Stimulated activated CD8-positive, alpha-beta memory T cell treated with anti-CD3 and anti-CD28 coated beads, Interleukin-7, amount 100 ng/mL, for 4 hours (primary cell): ENCODE data around the gene COL16A1.
"Not testable (repeated sequence)": the region's sequence is repeated elsewhere in the genome, so short reads cannot be mapped to it uniquely, and the experiment has no call there.

Experiments used
- DNase-seq, 2 donors: peaks; one replicate each; pipeline ENCODE4 v3.0.0-alpha.2; 2020; ENCODE audit warnings: low read depth in 2 of 2

The COL16A1 gene

GRCh38 chr1:31732751-31733289 lies 29.0 kb upstream of the COL16A1 start:
- DNase-seq: no peak

GRCh38 chr1:31732343-31732742 lies 28.5 kb upstream of the COL16A1 start:
- DNase-seq: no peak

GRCh38 chr1:31731049-31731565 lies 27.3 kb upstream of the COL16A1 start:
- DNase-seq: no peak

- DNase-seq: no peak
Observed at GRCh38 chr1:31730336-31731048, 26.7 kb upstream of the COL16A1 start.

- no peak for DNase-seq
Observed at GRCh38 chr1:31727849-31728248, 24.0 kb upstream of the COL16A1 start.

GRCh38 chr1:31727195-31727594 lies 23.4 kb upstream of the COL16A1 start:
- no peak for DNase-seq

- no peak for DNase-seq
Observed at GRCh38 chr1:31726715-31727114, 22.9 kb upstream of the COL16A1 start.

GRCh38 chr1:31725777-31726535 lies 22.1 kb upstream of the COL16A1 start:
- no peak for DNase-seq

GRCh38 chr1:31725134-31725533 lies 21.3 kb upstream of the COL16A1 start:
- no peak for DNase-seq

GRCh38 chr1:31723828-31724359 lies 20.1 kb upstream of the COL16A1 start:
- no peak for DNase-seq

GRCh38 chr1:31718327-31718897 lies 14.6 kb upstream of the COL16A1 start:
- DNase-seq: no peak

- no peak for DNase-seq
Observed at GRCh38 chr1:31717341-31717740, 13.5 kb upstream of the COL16A1 start.

- DNase-seq: no peak
Observed at GRCh38 chr1:31715873-31716220, 12.0 kb upstream of the COL16A1 start.

GRCh38 chr1:31715087-31715872 lies 11.5 kb upstream of the COL16A1 start:
- DNase-seq: no peak

- peak in 1 of 2 donors; percentile 19 for DNase-seq
Observed at GRCh38 chr1:31714442-31715086, 10.7 kb upstream of the COL16A1 start.

- no peak for DNase-seq
Observed at GRCh38 chr1:31712630-31713029, 8.8 kb upstream of the COL16A1 start.

GRCh38 chr1:31712068-31712467 lies 8.3 kb upstream of the COL16A1 start:
- no peak for DNase-seq

GRCh38 chr1:31708324-31708723 lies 4.5 kb upstream of the COL16A1 start:
- DNase-seq: no peak

- no peak for DNase-seq
Observed at GRCh38 chr1:31707711-31708110, 3.9 kb upstream of the COL16A1 start.

GRCh38 chr1:31707059-31707600 lies 3.3 kb upstream of the COL16A1 start:
- DNase-seq: not testable (repeated sequence)
